GM06990 (cell line): ENCODE measurements around the gene MAGEC3.

Source experiments
- DNase-seq: peaks from one replicate; pipeline ENCODE4 v3.0.0-alpha.2; 2011; ENCODE audit not compliant: insufficient read length; ENCODE audit errors: extremely low read depth
- H3K27me3 ChIP-seq: replicated peaks from 2 replicates; pipeline ENCODE4 v1.6.0; 2011; ENCODE audit warnings: low read length; ENCODE audit not compliant: control insufficient read depth, insufficient read depth
- H3K36me3 ChIP-seq: 2 replicates; pipeline ENCODE4 v1.5.1; 2011; ENCODE audit warnings: low read length; ENCODE audit not compliant: control insufficient read depth, insufficient read depth
- H3K4me3 ChIP-seq: replicated peaks from 2 replicates; pipeline ENCODE4 v1.5.1; 2011; ENCODE audit warnings: low read depth, mild to moderate bottlenecking, control low read depth, low read length
- CTCF ChIP-seq: IDR thresholded peaks from 2 replicates; pipeline ENCODE4 v1.5.1; 2011; ENCODE audit warnings: low read length, control low read depth, mild to moderate bottlenecking, inconsistent platforms; ENCODE audit not compliant: insufficient read depth, poor library complexity, severe bottlenecking

MAGEC3 gene

DNA sequence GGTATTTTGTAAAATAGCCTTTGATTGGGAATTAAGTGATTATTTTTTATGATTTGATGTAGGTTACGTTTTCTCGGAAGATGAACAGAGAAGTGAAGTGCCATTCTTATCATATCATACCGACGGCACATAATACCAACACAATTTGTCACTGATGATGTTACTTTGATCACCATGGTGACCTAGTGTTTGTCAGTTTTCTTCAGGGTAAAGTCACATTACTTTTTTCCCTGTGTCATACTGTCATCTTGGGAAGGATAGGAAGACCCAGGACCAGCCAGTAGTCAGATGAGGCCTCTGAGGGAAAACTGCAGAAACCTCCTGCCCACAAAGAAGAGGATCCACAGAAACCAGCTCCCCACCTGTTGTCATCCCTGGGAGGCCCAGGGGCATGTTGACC, 64.2 kb downstream of the MAGEC3 start:
- no peaks in the 10 kb centered on the region for H3K36me3 ChIP-seq
- no peaks in the 10 kb centered on the region for H3K27me3 ChIP-seq
- no peak for TF ChIP-seq CTCF
- no peak overlapping the region for H3K4me3 ChIP-seq
- DNase-seq, result no peak

DNA sequence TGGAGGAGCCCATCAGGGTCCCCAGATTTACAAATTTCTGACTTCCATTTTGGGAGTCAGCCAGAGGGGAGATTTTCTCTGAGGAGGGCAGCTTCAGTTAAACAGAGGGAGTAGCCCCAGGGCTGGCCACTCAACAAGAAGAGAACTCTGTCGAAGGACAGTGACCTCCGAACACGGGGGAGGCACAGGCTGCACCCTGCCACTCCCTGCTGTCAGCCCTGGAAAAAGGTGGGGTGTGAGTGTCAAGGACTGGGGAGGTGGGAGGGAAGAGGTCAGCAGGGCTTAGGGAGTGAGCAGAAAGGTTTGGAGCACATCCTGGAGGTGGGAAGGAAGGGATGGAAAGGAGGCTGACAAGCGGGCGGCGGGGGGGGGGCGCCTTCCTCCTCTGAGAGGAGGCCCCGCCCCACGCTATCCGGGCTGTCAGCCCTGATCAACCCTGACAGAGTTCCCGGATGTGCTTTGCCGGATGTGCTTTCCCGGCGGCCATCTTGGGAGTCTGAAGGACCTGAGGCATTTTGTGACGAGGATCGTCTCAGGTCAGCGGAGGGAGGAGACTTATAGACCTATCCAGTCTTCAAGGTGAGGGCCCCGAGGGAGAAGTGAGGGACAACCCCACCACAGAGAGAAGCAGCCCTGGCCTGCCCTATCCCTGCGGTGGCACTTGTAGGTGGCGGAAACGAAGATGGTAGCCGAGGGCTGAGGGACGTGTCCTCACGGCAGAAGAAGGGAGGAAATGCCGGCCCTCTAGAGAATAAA, 65.5 kb downstream of the MAGEC3 start, which contains the start of gene MAGEC1:
TSS of gene MAGEC1 (plus strand) at position 495 of the 756 bp plus-strand sequence. CDS start 1,179 bp downstream, outside the sequence.
- DNase-seq, result no peak
- TF ChIP-seq CTCF, result no peak
- Histone ChIP-seq H3K27me3 (no peaks in the 10 kb centered on the region), H3K4me3 (no peak within 1 kb of the TSS), H3K36me3 (no peaks in the 10 kb centered on the region)

DNA sequence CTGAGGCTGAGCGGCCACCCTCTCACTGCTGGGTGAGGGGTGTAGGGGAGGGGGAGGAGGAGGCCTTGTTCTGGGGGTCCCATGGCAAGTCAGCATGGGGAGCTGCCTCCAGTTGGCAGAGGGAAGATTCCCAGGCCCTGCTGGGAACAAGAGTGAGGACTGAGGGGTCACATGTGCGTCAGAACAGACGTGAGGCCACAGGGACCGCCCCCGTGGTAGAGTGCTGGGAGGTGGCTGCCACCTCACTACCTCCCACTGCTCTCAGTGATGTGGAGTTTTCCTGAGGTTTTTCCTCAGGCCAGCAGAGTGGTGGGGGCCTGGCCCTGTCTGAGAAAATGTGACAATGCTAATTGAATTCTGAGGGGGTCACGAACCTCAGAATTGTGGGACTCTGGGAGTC, 66.1 kb downstream of the MAGEC3 start:
- no peaks in the 10 kb centered on the region for H3K27me3 ChIP-seq
- no peak for DNase-seq
- H3K4me3 ChIP-seq, result no peak overlapping the region
- no peaks in the 10 kb centered on the region for H3K36me3 ChIP-seq
- TF ChIP-seq CTCF, result no peak

DNA sequence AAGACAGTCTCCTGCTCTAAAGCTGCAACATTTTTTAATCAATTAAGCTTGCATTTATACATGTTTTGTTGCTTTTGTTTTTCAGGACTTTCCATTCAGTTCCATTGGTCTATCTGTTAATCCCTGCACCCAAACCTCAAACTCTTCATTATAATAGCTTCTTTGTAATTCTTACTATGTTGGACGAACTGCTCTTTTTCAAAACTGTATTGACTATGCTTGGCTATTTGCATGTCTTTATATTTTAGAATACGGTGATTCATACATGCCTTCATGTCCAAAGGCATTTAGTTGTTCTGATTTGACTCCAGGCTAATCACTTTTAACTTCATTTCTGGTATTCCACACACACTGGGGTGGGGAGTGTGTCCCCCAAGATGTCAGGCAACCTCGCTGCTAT, 79.7 kb downstream of the MAGEC3 start:
- DNase-seq, result no peak
- Histone ChIP-seq H3K4me3 (no peak overlapping the region), H3K27me3 (no peaks in the 10 kb centered on the region), H3K36me3 (no peaks in the 10 kb centered on the region)
- no peak for TF ChIP-seq CTCF

DNA sequence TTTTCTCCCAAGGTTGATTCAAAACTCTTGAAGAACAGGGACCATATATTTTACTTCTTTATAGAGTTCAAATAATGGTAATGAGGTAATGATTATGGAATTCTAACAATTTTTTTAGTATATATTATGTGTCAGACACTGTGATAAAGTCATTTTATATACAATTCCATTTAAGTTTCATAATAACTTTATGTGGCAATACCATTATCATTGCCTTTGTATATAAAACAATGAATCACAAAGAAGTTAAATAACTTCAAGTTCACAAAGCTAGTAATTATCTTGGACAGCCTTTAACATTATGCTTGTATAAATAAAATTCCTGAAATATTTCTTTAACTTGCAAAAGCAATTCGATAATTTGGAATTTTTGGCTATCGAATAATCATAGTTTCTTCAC, 86.2 kb downstream of the MAGEC3 start:
- TF ChIP-seq CTCF, result no peak
- DNase-seq, result no peak
- Histone ChIP-seq H3K36me3 (no peaks in the 10 kb centered on the region), H3K4me3 (no peak overlapping the region), H3K27me3 (no peaks in the 10 kb centered on the region)
